MCF 10A (cell line): ENCODE data around the gene COL7A1. TPM values are rescaled to one million over a fixed set of nuclear protein-coding genes. Genes with fewer than 3 reads are reported as not detected.
"Not testable (repeated sequence)": the region's sequence is repeated elsewhere in the genome, so short reads cannot be mapped to it uniquely, and the experiment has no call there.

ENCODE experiments used
- BruUV-seq: library from RNA; stranded (reverse); fragments of 400-500 nt; replicated peaks from 2 replicates; lab custom pipeline; 2021; lab: Mats Ljungman, UMichigan
- CTCF ChIA-PET: fragments of 300-600 bp; sonication (Branson Sonifier 250); formaldehyde crosslinking; extraction: SDS; loops from one replicate; lab custom pipeline; 2021; ENCODE audit warnings: antibody characterized with exemption, inconsistent platforms; lab: Yijun Ruan, JAX
- POLR2A ChIA-PET: fragments of 300-600, 350-650 bp; sonication (Branson Sonifier 250); formaldehyde crosslinking; extraction: SDS; loops from one replicate; lab custom pipeline; 2020; ENCODE audit warnings: antibody characterized with exemption, inconsistent platforms; lab: Yijun Ruan, JAX
- DNase-seq: peaks from one replicate; pipeline ENCODE4 v3.0.0-alpha.2; 2018; ENCODE audit not compliant: unreplicated experiment
- H3K27ac Mint-ChIP-seq: one replicate; pipeline ENCODE4 v1.8.0; 2022; ENCODE audit warnings: mild to moderate bottlenecking, low read depth, mixed read lengths; ENCODE audit not compliant: unreplicated experiment
- H3K27me3 Mint-ChIP-seq: one replicate; pipeline ENCODE4 v1.8.0; 2022; ENCODE audit warnings: mixed read lengths; ENCODE audit not compliant: insufficient read depth, unreplicated experiment
- H3K36me3 Mint-ChIP-seq: one replicate; pipeline ENCODE4 v1.8.0; 2022; ENCODE audit warnings: mild to moderate bottlenecking, moderate library complexity, mixed read lengths; ENCODE audit not compliant: insufficient read depth, unreplicated experiment
- H3K4me1 Mint-ChIP-seq: one replicate; pipeline ENCODE4 v1.8.0; 2022; ENCODE audit warnings: mixed read lengths; ENCODE audit not compliant: insufficient read depth, unreplicated experiment
- H3K4me3 Mint-ChIP-seq: one replicate; pipeline ENCODE4 v1.8.0; 2022; ENCODE audit warnings: mild to moderate bottlenecking, moderate library complexity, mixed read lengths; ENCODE audit not compliant: unreplicated experiment
- H3K9me3 Mint-ChIP-seq: one replicate; pipeline ENCODE4 v1.8.0; 2022; ENCODE audit warnings: mixed read lengths; ENCODE audit not compliant: unreplicated experiment
- CTCF ChIP-seq: fragments of 200-600 bp; IDR thresholded peaks from one replicate; pipeline ENCODE4 v1.8.0; 2022; ENCODE audit warnings: antibody characterized with exemption, mild to moderate bottlenecking; ENCODE audit not compliant: unreplicated experiment
- intact Hi-C: fragments of 100-400 bp; cut with micrococcal nuclease; formaldehyde crosslinking; loops from 2 replicates; pipeline ENCODE4 v1.14.1; 2022
- total RNA-seq: library from RNA; stranded (reverse); gene quantifications from 2 replicates; pipeline ENCODE4 v1.2.3, GENCODE V29; 2022

The COL7A1 gene
- total RNA-seq, 1 experiment from 2014 or later, result 60.5 TPM

DNA sequence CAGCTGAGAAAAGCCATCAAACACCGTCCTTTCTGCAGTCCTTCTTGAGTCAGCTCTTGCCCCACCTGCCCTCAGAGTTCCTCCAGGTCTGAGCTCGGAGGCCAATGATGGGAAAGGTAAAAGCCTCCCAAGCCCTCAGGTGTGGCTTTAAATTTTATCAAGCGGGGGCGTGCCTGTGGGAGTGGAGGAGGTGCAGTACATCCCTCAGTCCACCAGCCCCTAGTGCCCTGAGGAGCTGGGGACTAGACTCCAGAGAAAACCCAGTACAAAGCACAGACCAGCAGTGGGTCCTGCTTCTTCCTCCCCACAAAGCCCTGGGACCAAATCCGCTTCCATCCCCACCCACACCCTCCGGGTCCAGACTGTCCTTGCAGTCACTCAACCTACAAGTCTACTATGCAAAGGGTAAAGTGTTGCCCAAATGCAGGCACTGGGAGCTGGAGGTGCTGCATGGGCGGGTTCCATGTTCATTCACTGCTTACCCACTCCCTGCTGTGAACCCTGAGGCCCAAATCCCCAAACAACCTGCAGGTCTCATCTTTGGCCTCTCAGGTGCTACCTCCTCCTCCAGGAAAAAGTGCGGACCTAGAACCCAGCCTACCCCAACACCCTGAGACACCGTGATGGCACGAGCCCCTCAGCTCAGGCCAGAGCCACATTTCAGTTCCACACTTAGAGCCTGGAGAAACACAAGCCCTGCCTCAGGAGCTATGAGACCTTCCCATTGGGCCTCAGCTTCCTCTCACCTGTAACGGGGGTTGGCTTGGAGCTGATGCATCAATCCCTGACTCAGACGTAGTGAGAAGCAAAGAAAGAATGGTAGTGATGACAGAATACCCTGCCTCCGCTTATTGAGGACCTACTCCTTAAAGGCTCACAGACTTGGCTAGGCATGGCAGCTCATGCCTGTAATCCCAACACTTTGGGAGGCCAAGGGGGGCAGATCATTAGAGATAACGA is 41.0 kb downstream of the COL7A1 start:
- intact Hi-C loops, result loop anchor here (10.0 kb wide), 1 partner anchor 131 kb away; the partner anchor contains the start of gene NCKIPSD
- no peaks in the 10 kb centered on the region for H3K36me3 Mint-ChIP-seq
- ChIA-PET CTCF (interaction anchor here (0.6 to 1.6 kb wide), 8 partner anchors 12 to 542 kb away, joined by 3 to 7 read pairs (median 3); no protein-coding TSS in a partner anchor), POLR2A (interaction anchor here (0.6 to 1.6 kb wide), 3 partner anchors 108 to 114 kb away, joined by 3 to 4 read pairs (median 3); partner anchors contain the start of genes CCDC51 and TMA7)
- H3K4me1 Mint-ChIP-seq, result peaks cover 11% of the 10 kb centered on the region
- BruUV-seq, result no TSS peak
- no peaks in the 10 kb centered on the region for H3K27me3 Mint-ChIP-seq
- no peak for DNase-seq
- no peaks in the 10 kb centered on the region for H3K9me3 Mint-ChIP-seq
- H3K27ac Mint-ChIP-seq, result no peak overlapping the region
- no peak for TF ChIP-seq CTCF
- H3K4me3 Mint-ChIP-seq, result no peak overlapping the region

GRCh38 chr3:48553361-48553760 is 41.8 kb downstream of the COL7A1 start:
- intact Hi-C loops, result loop anchor here (10.0 kb wide), 1 partner anchor 131 kb away; the partner anchor contains the start of gene NCKIPSD
- no peaks in the 10 kb centered on the region for H3K9me3 Mint-ChIP-seq
- BruUV-seq, result no TSS peak
- TF ChIP-seq CTCF, result no peak
- peaks cover 5% of the 10 kb centered on the region for H3K4me1 Mint-ChIP-seq
- no peaks in the 10 kb centered on the region for H3K27me3 Mint-ChIP-seq
- ChIA-PET CTCF (interaction anchor here (0.6 to 1.6 kb wide), 6 partner anchors 13 to 541 kb away, joined by 3 to 7 read pairs (median 4); no protein-coding TSS in a partner anchor), POLR2A (interaction anchor here (1.6 kb wide), 1 partner anchor 114 kb away, joined by 4 read pairs; the partner anchor contains the start of genes CCDC51 and TMA7)
- no peak overlapping the region for H3K27ac Mint-ChIP-seq
- H3K4me3 Mint-ChIP-seq, result no peak overlapping the region
- no peaks in the 10 kb centered on the region for H3K36me3 Mint-ChIP-seq
- no peak for DNase-seq

GRCh38 chr3:48552111-48552951 is 42.8 kb downstream of the COL7A1 start:
- CTCF ChIA-PET, result interaction anchor here (1.0 to 1.2 kb wide), 3 partner anchors 10 to 116 kb away, joined by 3 to 4 read pairs (median 4); no protein-coding TSS in a partner anchor
- BruUV-seq, result no TSS peak

GRCh38 chr3:48551651-48552050 is 43.5 kb downstream of the COL7A1 start:
- H3K4me1 Mint-ChIP-seq, H3K27ac Mint-ChIP-seq, H3K9me3 Mint-ChIP-seq, BruUV-seq, H3K36me3 Mint-ChIP-seq, H3K4me3 Mint-ChIP-seq, DNase-seq, H3K27me3 Mint-ChIP-seq: not testable (repeated sequence)
- intact Hi-C loops, result loop anchor here (10.0 kb wide), 1 partner anchor 133 kb away; the partner anchor contains the start of gene NCKIPSD
- ChIA-PET CTCF (interaction anchor here (1.0 to 1.2 kb wide), 2 partner anchors 9 to 115 kb away, joined by 3 to 4 read pairs; no protein-coding TSS in a partner anchor), POLR2A (interaction anchor here (1.4 kb wide), 2 partner anchors 46 to 84 kb away, joined by 3 read pairs; partner anchors contain the start of gene SLC26A6)

More at GRCh38 chr3:48552111-48552951, 42.8 kb downstream of the COL7A1 start:
- no peaks in the 10 kb centered on the region for H3K36me3 Mint-ChIP-seq
- no peaks in the 10 kb centered on the region for H3K9me3 Mint-ChIP-seq
- no peak for DNase-seq
- no peak for TF ChIP-seq CTCF
- no peaks in the 10 kb centered on the region for H3K27me3 Mint-ChIP-seq
- H3K27ac Mint-ChIP-seq, result no peak overlapping the region
- intact Hi-C loops, result loop anchor here (10.0 kb wide), 1 partner anchor 132 kb away; the partner anchor contains the start of gene NCKIPSD
- H3K4me3 Mint-ChIP-seq, result no peak overlapping the region
- H3K4me1 Mint-ChIP-seq, result no peaks in the 10 kb centered on the region
- POLR2A ChIA-PET, result interaction anchor here (1.4 to 1.6 kb wide), 3 partner anchors 46 to 113 kb away, joined by 3 to 4 read pairs (median 3); partner anchors contain the start of genes CCDC51, SLC26A6 and TMA7
